Measurements from ENCODE around the gene RUSC2. TPM values are rescaled to one million over a fixed set of nuclear protein-coding genes. Genes with fewer than 3 reads are reported as not detected.
"Not testable (repeated sequence)": the region's sequence is repeated elsewhere in the genome, so short reads cannot be mapped to it uniquely, and the experiment has no call there.

The RUSC2 gene
- polyA plus RNA-seq, 3 donors: 18.9 to 20.7 (median 20.7) TPM

DNA sequence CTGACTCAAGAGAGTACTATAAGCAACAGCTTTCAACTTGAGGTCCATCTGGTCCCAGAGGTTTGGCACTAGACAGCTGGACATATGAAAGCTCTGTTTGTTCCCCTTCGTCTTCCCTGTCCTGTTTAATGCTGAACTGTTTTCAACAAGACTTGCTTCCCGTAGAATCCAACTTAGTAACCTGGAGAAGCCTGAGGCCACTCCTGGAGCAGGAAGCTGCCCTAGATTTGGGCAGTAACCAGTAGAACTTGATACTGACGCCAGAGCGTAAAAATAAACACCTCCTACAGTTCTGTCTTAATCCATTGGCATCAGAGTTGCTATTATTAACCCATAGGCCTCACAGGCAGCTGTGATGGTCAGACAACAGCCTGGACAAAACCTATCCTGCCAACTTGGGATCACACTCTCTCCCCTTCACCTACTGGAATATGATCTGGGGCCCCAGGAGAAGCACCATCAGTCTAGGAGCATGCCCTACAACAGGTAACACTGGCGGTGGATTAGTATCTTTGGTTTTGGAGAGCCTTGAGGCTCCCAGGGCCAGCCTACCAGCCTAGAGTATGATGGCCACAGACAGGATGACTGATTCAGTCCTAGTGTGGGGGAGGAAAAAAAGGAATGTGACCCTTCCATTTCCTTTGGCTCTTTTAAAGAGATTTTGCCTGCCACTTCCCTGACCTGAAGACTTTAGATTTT lies 29.2 kb downstream of the RUSC2 start:
- no peak for DNase-seq

DNA sequence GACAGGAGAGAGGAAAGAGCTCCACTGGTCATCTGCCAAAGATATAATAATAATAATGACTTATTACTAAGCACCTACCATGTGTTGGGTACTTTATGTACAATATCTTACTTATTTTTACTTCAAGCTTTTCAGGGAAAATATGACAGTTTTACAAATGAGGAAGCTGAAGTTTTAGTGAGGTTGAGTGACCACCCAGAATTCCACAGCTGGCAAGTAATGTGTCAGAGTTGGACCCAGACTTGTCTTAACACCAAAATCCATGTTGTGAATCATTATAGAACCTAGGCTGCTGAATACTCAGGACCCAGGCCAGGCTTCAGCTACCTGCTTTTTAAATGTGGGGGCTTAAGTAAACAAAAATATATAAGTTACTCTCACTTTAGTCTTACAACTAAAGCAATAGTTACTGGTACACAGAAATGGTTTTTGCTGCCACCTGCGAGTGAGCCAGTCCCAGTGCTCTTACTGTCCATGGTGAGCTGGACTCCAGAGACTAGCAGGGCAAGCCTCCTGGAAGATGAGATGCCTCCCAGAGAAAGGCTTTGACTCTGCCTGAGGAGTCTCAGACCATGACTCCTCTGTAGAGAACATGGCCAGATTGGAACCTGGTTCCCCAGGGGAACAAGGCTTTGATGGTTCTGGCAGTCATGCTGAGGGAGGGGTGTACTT lies 29.9 kb downstream of the RUSC2 start:
- no peak for DNase-seq

- DNase-seq: no peak
Measured at GRCh38 chr9:35520364-35520710, 30.4 kb downstream of the RUSC2 start.

DNA sequence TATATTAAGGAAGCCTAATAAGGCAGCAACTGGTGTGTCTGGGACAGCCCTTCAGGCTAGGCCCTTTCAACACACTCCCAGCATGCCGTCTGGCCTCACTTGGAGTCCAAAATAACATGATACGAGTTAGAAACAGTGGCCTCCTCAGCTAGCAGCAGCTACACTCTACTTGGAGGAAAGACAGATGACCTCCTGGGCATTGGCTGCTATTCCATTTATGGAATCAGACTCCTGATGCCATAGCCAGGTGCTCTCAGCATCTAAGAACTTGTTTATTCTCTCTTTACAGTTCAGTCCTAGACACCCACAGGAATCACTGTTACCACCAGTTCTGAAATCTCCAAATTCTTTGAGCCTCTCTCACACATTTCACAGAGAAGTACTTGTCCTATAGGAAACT lies 31.8 kb downstream of the RUSC2 start:
- DNase-seq: no peak

DNA sequence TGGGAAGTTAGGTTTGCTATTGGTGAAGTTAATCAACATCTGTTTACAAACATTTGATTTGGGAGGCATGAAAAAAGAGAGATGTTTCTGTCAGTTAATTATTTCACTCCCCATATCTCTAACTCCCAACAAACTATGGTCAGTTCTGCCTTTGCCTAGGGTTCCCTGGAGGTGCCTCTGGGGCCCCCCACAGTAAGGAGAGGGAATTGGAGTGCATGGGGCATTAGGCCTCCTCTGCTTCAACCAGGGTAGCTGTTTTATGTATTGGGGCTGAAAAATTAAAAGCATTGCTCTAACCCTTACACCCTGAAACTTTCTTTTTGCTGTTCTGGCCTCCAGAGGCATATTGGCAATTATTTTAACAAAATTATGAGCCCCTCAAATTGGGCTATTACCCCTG lies 32.3 kb downstream of the RUSC2 start:
- no peak for DNase-seq

DNA sequence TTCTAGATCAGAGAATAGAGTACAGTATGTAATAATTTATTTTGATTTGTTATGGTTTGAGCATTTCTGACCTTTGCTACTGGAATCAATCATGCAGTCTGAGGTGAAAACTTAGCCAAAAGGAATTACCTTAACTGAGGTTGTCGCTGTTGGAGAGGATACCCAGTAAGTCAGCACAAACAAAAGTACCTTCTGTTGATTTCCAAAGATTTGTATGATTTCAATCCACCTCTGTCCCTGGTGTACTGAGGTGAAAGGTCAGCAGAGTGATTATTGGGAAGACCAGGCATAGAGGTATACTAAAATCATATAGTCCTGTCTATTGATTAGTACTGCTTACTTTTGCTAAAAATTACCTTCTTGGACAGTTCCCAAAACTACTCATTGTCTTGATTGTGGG lies 32.8 kb downstream of the RUSC2 start:
- no peak for DNase-seq

GRCh38 chr9:35523556-35523955 lies 33.6 kb downstream of the RUSC2 start:
- not testable (repeated sequence) for DNase-seq

- no peak for DNase-seq
Measured at GRCh38 chr9:35526087-35526801, 36.3 kb downstream of the RUSC2 start.

GRCh38 chr9:35529161-35529823 lies 39.4 kb downstream of the RUSC2 start:
- no peak for DNase-seq

- DNase-seq: no peak
Measured at GRCh38 chr9:35533398-35533797, 43.5 kb downstream of the RUSC2 start.

GRCh38 chr9:35534921-35535320 lies 45.0 kb downstream of the RUSC2 start:
- DNase-seq: not testable (repeated sequence)

DNA sequence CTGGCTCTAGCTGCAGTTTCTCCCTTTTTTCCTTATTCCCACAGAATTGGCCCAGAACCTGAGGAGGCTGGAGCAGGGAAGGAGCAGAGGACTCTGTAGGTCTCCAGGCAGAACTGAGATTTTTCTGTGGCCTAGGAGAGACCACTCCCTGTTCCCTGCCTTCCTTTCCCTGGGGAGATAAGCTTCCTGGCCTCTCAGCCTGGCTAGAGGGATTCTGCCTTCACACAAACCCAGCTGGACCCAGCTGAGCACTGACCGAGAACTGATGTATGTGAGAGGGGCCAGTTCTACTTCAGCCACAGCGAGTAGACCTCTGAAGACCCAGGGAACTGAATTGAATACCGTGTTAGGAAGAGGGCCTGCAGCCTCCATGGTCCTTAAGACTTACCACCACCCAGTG lies 48.0 kb downstream of the RUSC2 start:
- no peak for DNase-seq

DNA sequence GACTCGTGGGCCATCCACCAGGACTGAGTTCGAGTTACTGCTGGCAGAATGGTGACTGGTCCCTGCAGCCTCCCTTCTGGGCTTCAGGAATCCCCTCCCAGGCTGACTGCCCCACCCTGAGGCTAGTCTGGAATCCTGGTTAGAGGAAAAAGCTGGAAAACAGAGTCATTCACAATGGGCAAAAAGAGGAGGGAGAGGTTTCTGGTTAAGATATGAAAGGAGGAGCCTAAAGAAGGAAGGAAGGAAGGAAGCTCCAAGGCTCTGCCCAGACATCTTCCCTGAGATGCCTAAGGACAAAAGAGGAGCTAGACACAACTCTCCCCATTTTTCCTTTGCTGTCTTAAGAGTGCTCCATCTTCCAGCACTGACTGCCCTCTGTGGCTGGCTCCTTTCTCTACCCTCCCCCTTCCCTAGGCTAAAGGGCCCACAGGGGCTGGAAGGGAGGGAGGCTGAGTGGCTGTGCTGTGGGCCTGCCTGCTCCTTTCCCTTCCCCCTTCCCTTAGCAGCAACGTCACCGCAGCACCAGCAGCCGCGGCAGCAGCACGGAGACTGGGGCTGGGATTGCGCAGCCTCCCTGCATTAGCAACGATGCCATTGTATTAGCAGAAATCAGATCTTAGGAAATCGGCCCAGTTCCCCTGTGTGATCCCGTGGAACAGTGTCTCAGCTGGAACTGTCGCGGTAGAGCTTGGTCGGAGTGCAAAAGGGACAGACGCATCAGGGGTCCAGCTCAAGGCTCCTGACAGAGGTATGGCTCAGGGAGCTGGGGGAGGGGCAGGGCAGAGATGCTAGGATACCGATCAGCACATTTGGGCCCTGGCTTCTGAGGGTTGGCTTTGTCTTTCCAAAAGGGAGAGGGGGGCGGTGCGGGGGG lies 48.7 kb downstream of the RUSC2 start:
- DNase-seq: peak; percentile 74

Other genes starting within 250 kb of the RUSC2 start
- gene TESK1, start 115.2 kb downstream of the RUSC2 start, polyA plus RNA-seq (ENCODE audit: insufficient read length in 3 of 3): 10 to 100 TPM; 44.2 to 46.7 (median 46.4) TPM
- 1 to 10 TPM; 2.8 to 4.5 (median 4.1) TPM for gene CD72, start 128.3 kb downstream of the RUSC2 start, polyA plus RNA-seq (ENCODE audit: insufficient read length in 3 of 3)
- under 1 TPM; 0.32 to 0.58 (median 0.33) TPM for gene SIT1, start 160.8 kb downstream of the RUSC2 start, polyA plus RNA-seq (ENCODE audit: insufficient read length in 3 of 3)
- not detected for gene RMRP, start 167.9 kb downstream of the RUSC2 start, polyA plus RNA-seq (ENCODE audit: insufficient read length in 3 of 3)
- 10 to 100 TPM; 16.9 to 21.1 (median 18.5) TPM for gene CCDC107, start 168.2 kb downstream of the RUSC2 start, polyA plus RNA-seq (ENCODE audit: insufficient read length in 3 of 3)
- 10 to 100 TPM in 2 of 3 donors, 1 to 10 TPM in 1; 8.7 to 14.0 (median 12.9) TPM for gene ARHGEF39, start 175.1 kb downstream of the RUSC2 start, polyA plus RNA-seq (ENCODE audit: insufficient read length in 3 of 3)
- under 1 TPM; 0.34 to 0.94 (median 0.57) TPM for gene CA9, start 183.8 kb downstream of the RUSC2 start, polyA plus RNA-seq (ENCODE audit: insufficient read length in 3 of 3)
- 100 to 1,000 TPM; 142 to 173 (median 160) TPM for gene TPM2, start 199.8 kb downstream of the RUSC2 start, polyA plus RNA-seq (ENCODE audit: insufficient read length in 3 of 3)
- gene TLN1, start 242.1 kb downstream of the RUSC2 start, polyA plus RNA-seq (ENCODE audit: insufficient read length in 3 of 3): 100 to 1,000 TPM; 164 to 188 (median 181) TPM
- 10 to 100 TPM; 40.1 to 42.5 (median 40.9) TPM for gene CREB3, start 242.6 kb downstream of the RUSC2 start, polyA plus RNA-seq (ENCODE audit: insufficient read length in 3 of 3)

Measured in renal pelvis (tissue), 4 donors.